Measurements from ENCODE around the gene BCL2L2. TPM values are rescaled to one million over a fixed set of nuclear protein-coding genes. Genes with fewer than 3 reads are reported as not detected.

Gene BCL2L2
- total and polyA plus RNA-seq, 10 of the 15 experiments (the other 5 are each of a cell fraction or from before 2014, with no cell fraction given): 1.4 to 14.7 (median 7.1) TPM

DNA sequence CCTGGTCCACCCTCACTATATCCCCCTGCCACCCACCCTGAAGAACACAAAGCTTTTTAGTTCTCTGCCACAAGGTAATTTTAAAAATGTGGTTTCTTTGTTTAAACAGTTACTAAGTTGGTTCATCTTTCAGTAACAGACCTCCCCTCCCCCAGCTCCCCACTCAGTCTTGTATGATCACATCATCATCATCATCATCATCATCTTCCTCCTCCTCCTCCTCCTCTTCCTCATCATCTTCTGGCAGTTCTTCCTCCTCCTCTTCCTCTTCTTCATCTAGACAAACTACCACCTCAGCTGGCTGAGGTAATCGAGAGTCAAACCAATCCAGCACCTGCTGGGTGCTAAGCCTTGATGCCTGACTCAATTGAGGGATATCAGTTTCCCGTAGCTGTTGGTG is 31.2 kb upstream of the BCL2L2 start:
- Histone ChIP-seq H3K27me3 (replicated peaks in 1 of 2; ENCODE audit: control insufficient read depth in 2 of 2, insufficient read depth in 2 of 2, low read length in 1 of 2) (no peaks in the 10 kb centered on the region; a peak in 1 of 4 replicates), H3K4me2 (ENCODE audit: control insufficient read depth, insufficient read depth) (no peak overlapping the region), H3K9me3 (replicated peaks; ENCODE audit: control insufficient read depth, insufficient read depth, low read length) (no peaks in the 10 kb centered on the region), H3K79me2 (ENCODE audit: control insufficient read depth, insufficient read depth, low read length) (no peaks in the 10 kb centered on the region), H3K27ac (ENCODE audit: control insufficient read depth, insufficient read depth) (no peak overlapping the region), H2AFZ (ENCODE audit: control insufficient read depth, low read depth, low read length) (no peak overlapping the region), H4K20me1 (ENCODE audit: control insufficient read depth, insufficient read depth) (no peaks in the 10 kb centered on the region), H3K9ac (ENCODE audit: control insufficient read depth, insufficient read depth, low read length) (no peak overlapping the region), H3K36me3 (ENCODE audit: control insufficient read depth in 2 of 2, insufficient read depth in 2 of 2, low read length in 1 of 2) (peaks cover 0 to 3% of the 10 kb centered on the region in 2 experiments; a peak in 1 of 4 replicates), H3K4me3 (no peak overlapping the region), H3K4me1 (ENCODE audit: control insufficient read depth, insufficient read depth, low read length) (no peaks in the 10 kb centered on the region)
- ChIA-PET RAD21 (ENCODE audit: unreplicated experiment) (no interaction called here), POLR2A (no interaction called here), CTCF (interaction anchor here (0.6 to 2.4 kb wide), 3 partner anchors 19 to 176 kb away, joined by 3 to 10 read pairs (median 3); no protein-coding TSS in a partner anchor), SMC1A (ENCODE audit: uncharacterized antibody, unreplicated experiment) (no interaction called here)
- WGBS (ENCODE audit: insufficient coverage, insufficient replicate concordance, low lambda C conversion rate, missing lambda C conversion rate): 77% methylated on average over 2 of the region's 2 CpGs
- in situ Hi-C loops (cut with MboI): no loop called here
- ATAC-seq (no peak), DNase-seq (ENCODE audit: low read depth, low spot score) (no peak), FAIRE-seq (no peak)
- no TSS peak for BruUV-seq (replicated peaks)
- no peak for TF ChIP-seq TARDBP (IDR thresholded peaks at IDR 0.05; ENCODE audit: borderline replicate concordance)
- no peak for TF ChIP-seq BACH1 (IDR thresholded peaks at IDR 0.05; ENCODE audit: borderline replicate concordance)
- TF ChIP-seq TCF12 (IDR thresholded peaks at IDR 0.05; ENCODE audit: low read depth, low read length): no peak
- no peak for TF ChIP-seq FOXM1 (IDR thresholded peaks at IDR 0.05; ENCODE audit: low read depth, low read length)
- no peak for TF ChIP-seq SMARCA5 (IDR thresholded peaks at IDR 0.05)
- no peak for TF ChIP-seq FOXK2 (IDR thresholded peaks at IDR 0.05)
- TF ChIP-seq ATF7 (IDR thresholded peaks at IDR 0.05; ENCODE audit: low read depth): no peak
- TF ChIP-seq, protein P1, sequence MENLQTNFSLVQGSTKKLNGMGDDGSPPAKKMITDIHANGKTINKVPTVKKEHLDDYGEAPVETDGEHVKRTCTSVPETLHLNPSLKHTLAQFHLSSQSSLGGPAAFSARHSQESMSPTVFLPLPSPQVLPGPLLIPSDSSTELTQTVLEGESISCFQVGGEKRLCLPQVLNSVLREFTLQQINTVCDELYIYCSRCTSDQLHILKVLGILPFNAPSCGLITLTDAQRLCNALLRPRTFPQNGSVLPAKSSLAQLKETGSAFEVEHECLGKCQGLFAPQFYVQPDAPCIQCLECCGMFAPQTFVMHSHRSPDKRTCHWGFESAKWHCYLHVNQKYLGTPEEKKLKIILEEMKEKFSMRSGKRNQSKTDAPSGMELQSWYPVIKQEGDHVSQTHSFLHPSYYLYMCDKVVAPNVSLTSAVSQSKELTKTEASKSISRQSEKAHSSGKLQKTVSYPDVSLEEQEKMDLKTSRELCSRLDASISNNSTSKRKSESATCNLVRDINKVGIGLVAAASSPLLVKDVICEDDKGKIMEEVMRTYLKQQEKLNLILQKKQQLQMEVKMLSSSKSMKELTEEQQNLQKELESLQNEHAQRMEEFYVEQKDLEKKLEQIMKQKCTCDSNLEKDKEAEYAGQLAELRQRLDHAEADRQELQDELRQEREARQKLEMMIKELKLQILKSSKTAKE (IDR thresholded peaks at IDR 0.05; ENCODE audit: low read depth, poor library complexity, severe bottlenecking): no peak
- no peak for TF ChIP-seq IKZF2 (IDR thresholded peaks at IDR 0.05)
- no peak for TF ChIP-seq CHD2 (IDR thresholded peaks at IDR 0.05; ENCODE audit: borderline replicate concordance, low read depth, low read length)
- intact Hi-C loops (cut with micrococcal nuclease; ENCODE audit: unreplicated experiment): no loop called here

Data from GM12878 (cell line).